ENCODE data around the gene METTL18.

- no peak for TF ChIP-seq CTCF (IDR thresholded peaks at IDR 0.05)
- TF ChIP-seq ZFX (IDR thresholded peaks at IDR 0.05; ENCODE audit: borderline replicate concordance), result no peak
Measured at GRCh38 chr1:169834869-169835268, 40.2 kb upstream of the METTL18 start.
